Amygdala (tissue), 56 donors: ENCODE data around the gene ANXA7.
A peak's percentile ranks its signal among the peaks of the same experiment; 100 is the strongest.
"Not testable (repeated sequence)": the region's sequence is repeated elsewhere in the genome, so short reads cannot be mapped to it uniquely, and the experiment has no call there.

Experiments
- DNase-seq, 56 donors: peaks; one replicate each; lab custom pipeline; 2025; lab: John Stamatoyannopoulos, UW

Gene ANXA7

GRCh38 chr10:73408978-73409521, 4.8 kb downstream of the ANXA7 start:
- DNase-seq: no peak

- no peak for DNase-seq
These were observed 5.8 kb downstream of the ANXA7 start for GRCh38 chr10:73408061-73408460.

GRCh38 chr10:73407495-73407894, 6.4 kb downstream of the ANXA7 start:
- DNase-seq: no peak

DNA sequence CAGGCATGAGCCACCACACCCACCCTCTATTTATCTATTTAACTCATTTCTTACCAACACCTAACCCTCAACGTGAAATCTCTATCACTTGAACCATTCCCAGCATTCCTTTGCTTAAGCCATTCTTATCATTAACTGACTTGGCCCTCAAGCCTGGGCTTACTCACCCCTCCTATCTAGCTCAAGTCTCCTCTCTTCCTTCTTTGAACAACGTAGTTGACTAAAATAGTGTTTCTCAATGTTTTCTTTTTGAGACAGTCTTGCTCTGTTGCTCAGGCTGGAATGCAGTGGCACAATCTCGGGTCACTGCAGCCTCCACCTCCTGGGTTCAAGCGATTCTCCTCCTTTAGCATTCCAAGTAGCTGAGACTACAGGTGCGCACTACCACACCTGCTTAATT, 7.0 kb downstream of the ANXA7 start:
- DNase-seq: no peak

GRCh38 chr10:73405556-73405955, 8.3 kb downstream of the ANXA7 start:
- DNase-seq: no peak

DNA sequence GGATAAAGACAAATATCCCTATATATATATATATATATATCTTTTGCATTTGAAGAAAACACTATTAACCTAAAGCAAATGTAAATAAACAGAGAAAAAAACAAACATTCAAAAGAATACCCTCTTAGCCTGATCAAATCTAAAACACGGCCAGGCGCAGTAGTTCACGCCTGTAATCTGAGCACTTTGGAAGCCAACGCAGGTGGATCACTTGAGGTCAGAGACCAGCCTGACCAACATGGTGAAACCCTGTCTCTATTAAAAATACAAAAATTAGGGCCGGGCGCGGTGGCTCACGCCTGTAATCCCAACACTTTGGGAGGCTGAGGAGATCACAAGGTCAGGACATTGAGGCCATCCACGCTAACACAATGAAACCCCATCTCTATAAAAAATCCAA, 9.2 kb downstream of the ANXA7 start:
- no peak for DNase-seq

GRCh38 chr10:73401636-73402035, 12.2 kb downstream of the ANXA7 start:
- no peak for DNase-seq

GRCh38 chr10:73399063-73399462, 14.8 kb downstream of the ANXA7 start:
- DNase-seq: no peak

- DNase-seq: no peak
These were observed 15.8 kb downstream of the ANXA7 start for GRCh38 chr10:73398024-73398423.

DNA sequence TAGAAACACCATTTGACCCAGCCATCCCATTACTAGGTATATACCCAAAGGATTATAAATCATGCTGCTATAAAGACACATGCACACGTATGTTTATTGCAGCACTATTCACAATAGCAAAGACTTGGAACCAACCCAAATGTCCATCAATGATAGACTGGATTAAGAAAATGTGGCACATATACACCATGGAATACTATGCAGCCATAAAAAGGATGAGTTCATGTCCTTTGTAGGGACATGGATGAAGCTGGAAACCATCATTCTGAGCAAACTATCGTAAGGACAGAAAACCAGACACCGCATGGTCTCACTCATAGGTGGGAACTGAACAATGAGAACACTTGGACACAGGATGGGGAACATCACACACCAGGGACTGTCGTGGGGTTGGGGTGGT, 19.5 kb downstream of the ANXA7 start:
- not testable (repeated sequence) for DNase-seq

DNA sequence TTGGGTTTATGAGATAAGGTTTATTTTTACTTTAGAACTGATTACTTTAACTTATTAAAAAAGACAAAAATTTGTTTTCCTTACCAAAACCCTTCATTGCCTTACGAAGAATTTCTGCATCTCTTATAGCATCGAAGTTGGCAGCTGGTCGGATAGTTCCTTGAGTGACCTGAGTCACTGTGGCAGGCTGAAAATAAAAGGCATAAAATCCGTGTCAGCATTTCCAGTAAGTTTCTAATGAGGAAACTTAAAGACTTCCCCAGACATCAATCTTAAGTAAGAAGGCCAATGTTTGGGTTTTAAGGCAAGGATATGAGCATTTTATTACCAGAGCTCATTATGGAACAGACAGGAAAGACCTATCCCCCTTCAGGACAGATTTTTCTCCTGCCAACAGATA, 25.6 kb downstream of the ANXA7 start:
- no peak for DNase-seq

DNA sequence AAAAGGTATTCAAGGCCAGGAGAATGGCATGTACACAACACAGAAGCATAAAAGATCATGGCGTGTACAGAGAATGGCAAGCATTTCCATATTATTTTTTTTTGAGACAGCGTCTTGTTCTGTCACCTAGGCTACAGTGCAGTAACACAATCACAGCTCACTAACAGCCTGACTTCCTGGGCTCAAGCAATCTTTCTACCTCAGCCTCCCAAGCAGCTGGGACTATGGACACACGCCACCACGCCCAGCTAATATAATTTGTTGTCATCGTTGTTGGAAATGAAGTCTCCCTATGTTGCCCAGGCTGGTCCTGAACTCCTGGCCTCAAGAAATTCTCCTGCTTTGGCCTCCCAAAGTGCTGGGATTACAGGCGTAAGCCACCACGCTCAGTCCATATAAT, 27.3 kb downstream of the ANXA7 start:
- no peak for DNase-seq

GRCh38 chr10:73379064-73379748, 34.7 kb downstream of the ANXA7 start:
- DNase-seq: no peak

DNA sequence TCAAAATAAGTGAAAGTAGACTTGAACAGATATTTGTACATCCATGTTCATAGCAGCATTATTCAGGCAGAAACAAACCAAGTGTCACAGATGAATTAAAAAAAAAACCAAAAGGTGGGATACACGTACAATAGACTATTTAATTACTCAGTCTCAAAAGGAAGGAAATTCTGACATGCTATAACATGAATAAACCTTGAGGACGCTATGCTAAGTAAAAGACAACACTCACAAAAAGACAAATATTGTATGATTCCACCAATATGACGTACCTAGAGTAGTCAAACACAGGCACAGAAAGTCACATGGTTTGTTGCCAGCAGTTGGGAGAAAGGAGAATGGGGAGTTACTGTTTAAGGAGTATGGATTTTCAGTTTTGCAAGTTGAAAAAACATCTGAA, 37.2 kb downstream of the ANXA7 start:
- no peak for DNase-seq

DNA sequence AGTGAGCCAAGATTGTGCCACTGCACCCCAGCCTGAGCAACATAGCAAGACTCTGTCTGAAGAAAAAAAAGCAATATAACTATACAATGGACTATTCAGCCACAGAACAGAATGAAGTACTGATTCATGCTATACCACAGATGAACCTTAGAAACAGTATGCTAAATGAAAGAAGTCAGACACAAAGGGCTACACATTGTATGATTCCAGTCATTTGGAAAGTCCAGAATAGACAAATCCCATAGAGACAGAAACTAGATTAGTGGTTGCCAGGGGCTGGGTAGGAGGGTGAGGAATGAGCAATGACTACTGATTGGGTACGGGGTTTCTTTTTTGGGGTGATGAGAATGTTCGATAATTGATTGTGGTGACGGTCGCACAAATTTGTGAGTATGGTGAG, 45.6 kb downstream of the ANXA7 start:
- DNase-seq: peak in 4 of 56 donors; percentile 9 to 30 (median 14)

GRCh38 chr10:73366381-73367298, 47.2 kb downstream of the ANXA7 start:
- DNase-seq: no peak

- no peak for DNase-seq
These were observed 48.9 kb downstream of the ANXA7 start for GRCh38 chr10:73364964-73365363.

DNA sequence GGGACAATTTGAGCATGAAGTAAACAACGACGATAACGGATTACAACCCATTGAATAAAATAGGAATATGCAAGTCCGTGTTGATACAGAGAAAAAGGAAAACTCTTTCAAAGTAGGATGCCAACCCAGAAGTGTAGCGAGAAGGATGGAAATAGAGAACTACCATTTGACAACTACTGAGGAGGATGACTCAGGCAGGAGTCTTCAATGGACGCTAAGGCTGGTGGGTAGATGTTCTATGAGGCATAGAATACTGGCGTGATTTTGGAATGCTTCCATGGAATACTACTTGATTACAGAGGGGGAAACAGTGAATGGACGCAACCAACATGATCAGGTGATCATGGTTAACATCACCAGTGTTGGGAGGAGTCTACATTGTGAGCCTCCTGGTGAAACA, 54.4 kb downstream of the ANXA7 start:
- DNase-seq: no peak

DNA sequence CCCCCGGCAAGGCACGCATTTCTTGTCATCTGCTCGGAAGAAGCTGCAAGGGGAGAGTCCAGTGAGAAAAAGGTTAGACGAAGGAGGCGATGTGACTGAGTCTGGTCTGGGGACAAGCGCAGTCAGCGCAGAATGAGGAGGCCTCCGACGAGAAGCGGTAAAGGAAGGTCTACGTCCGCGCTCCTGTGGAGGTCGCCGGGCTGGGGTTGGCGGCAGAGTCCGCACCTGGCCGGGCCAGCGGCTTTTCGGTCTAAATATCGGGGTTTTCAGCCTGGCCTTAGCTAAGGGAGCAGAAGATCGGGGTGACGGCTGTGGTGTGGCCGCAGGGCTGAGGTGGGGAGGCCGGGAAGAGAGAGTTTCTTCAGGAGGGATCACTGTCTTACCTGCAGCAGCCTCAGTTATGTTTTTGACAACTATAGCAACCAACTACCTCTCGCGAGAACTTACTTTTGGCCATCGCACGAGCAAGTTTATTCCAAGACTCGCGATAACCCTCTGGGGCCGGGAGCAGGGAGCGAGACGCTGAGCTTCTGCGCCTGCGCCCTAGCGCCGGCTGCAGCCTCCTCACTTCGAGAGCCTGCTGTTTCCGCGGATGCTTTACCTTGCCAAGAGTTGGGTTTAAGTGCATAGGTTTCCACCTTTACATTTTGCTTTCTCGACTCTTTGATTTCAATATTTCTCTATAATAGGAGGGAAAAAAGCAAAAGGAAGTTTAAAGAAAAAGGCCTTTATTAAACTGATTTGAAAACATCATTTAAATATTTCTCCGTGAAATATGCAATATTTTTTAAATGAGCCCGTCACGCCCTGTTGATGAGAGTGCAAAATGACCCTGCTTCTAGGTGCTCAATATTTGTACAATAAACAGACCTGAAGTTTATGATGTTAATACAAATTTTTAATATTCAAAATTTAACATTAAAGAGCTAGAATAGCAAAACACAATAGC, 55.3 kb downstream of the ANXA7 start, which contains the start of gene CFAP70:
Gene CFAP70, minus strand, starts transcription at position 534 of the 949 bp plus-strand sequence. CDS start 4,068 bp downstream, outside the sequence.
- peak; percentile 40 to 90 (median 76) for DNase-seq

- no peak for DNase-seq
These were observed 56.0 kb downstream of the ANXA7 start for GRCh38 chr10:73357821-73358220.
